ENCODE measurements around the gene SLC29A2. TPM values are rescaled to one million over a fixed set of nuclear protein-coding genes. Genes with fewer than 3 reads are reported as not detected.

SLC29A2 gene
- total and polyA plus RNA-seq, 2 donors from 2014 or later, result 10.4 to 17.5 TPM

DNA sequence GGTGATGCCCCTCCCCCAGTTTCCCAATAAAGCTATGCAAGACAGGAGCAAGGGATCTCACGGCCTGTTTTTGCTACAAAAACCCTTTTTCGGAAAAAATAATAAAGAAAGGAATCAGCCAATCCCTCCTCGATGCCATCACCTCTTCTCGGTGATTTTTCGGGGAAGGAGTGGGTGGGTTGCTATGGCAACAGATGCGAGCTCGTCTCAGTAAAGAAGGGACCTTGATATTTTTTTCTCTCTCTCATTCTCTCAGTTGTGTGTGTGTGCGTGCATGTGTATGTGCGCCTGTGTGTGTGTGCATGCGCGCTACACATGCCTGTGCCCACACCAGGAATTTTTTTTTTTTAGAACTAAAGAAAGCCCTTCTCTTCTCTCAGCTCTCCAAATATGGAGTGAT, 45.4 kb upstream of the SLC29A2 start:
- no peak overlapping the region for H3K4me3 ChIP-seq (ENCODE audit: low read length in 3 of 3)
- peaks cover 8% of the 10 kb centered on the region for H3K27me3 ChIP-seq (ENCODE audit: control insufficient read depth, insufficient read depth, low read length)
- FAIRE-seq (no peak), DNase-seq (no peak)
- H3K36me3 ChIP-seq (ENCODE audit: control insufficient read depth in 2 of 3, insufficient read depth in 3 of 3, low read length in 3 of 3), result no peaks in the 10 kb centered on the region
- no peak overlapping the region for H3K9ac ChIP-seq (ENCODE audit: low read length in 3 of 3)
- H3K9me3 ChIP-seq (ENCODE audit: control insufficient read depth in 2 of 3, insufficient read depth in 1 of 3, low read length in 3 of 3), result no peaks in the 10 kb centered on the region
- H3K4me1 ChIP-seq (ENCODE audit: control insufficient read depth in 2 of 3, insufficient read depth in 2 of 3, low read depth in 1 of 3, low read length in 3 of 3), result peaks cover 0 to 4% (median 0%) of the 10 kb centered on the region in 3 donors
- TF ChIP-seq, protein P1, sequence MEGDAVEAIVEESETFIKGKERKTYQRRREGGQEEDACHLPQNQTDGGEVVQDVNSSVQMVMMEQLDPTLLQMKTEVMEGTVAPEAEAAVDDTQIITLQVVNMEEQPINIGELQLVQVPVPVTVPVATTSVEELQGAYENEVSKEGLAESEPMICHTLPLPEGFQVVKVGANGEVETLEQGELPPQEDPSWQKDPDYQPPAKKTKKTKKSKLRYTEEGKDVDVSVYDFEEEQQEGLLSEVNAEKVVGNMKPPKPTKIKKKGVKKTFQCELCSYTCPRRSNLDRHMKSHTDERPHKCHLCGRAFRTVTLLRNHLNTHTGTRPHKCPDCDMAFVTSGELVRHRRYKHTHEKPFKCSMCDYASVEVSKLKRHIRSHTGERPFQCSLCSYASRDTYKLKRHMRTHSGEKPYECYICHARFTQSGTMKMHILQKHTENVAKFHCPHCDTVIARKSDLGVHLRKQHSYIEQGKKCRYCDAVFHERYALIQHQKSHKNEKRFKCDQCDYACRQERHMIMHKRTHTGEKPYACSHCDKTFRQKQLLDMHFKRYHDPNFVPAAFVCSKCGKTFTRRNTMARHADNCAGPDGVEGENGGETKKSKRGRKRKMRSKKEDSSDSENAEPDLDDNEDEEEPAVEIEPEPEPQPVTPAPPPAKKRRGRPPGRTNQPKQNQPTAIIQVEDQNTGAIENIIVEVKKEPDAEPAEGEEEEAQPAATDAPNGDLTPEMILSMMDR (IDR thresholded peaks at IDR 0.05; ENCODE audit: borderline replicate concordance, extremely low read depth, insufficient read depth), result no peak
- H3K27ac ChIP-seq (ENCODE audit: low read depth in 2 of 2, low read length in 2 of 2), result no peak overlapping the region
- intact Hi-C loops (cut with DNase I), result no loop called here

GRCh38 chr11:66415423-66415822, 43.9 kb upstream of the SLC29A2 start:
- no peak overlapping the region for H3K9ac ChIP-seq (ENCODE audit: low read length in 3 of 3)
- DNase-seq (no peak), FAIRE-seq (no peak)
- no peaks in the 10 kb centered on the region for H3K36me3 ChIP-seq (ENCODE audit: control insufficient read depth in 2 of 3, insufficient read depth in 3 of 3, low read length in 3 of 3)
- no peak overlapping the region for H3K4me3 ChIP-seq (ENCODE audit: low read length in 3 of 3)
- no peaks in the 10 kb centered on the region for H3K9me3 ChIP-seq (ENCODE audit: control insufficient read depth in 2 of 3, insufficient read depth in 1 of 3, low read length in 3 of 3)
- TF ChIP-seq, protein P1 (IDR thresholded peaks at IDR 0.05; ENCODE audit: borderline replicate concordance, extremely low read depth, insufficient read depth), result no peak
- H3K27ac ChIP-seq (ENCODE audit: low read depth in 2 of 2, low read length in 2 of 2), result no peak overlapping the region
- peaks cover 5% of the 10 kb centered on the region for H3K27me3 ChIP-seq (ENCODE audit: control insufficient read depth, insufficient read depth, low read length)
- intact Hi-C loops (cut with DNase I), result no loop called here
- H3K4me1 ChIP-seq (ENCODE audit: control insufficient read depth in 2 of 3, insufficient read depth in 2 of 3, low read depth in 1 of 3, low read length in 3 of 3), result peaks cover 0 to 2% (median 0%) of the 10 kb centered on the region in 3 donors

GRCh38 chr11:66414120-66414934, 42.8 kb upstream of the SLC29A2 start:
- TF ChIP-seq, protein P1 (IDR thresholded peaks at IDR 0.05; ENCODE audit: borderline replicate concordance, extremely low read depth, insufficient read depth), result no peak
- H3K27me3 ChIP-seq (ENCODE audit: control insufficient read depth, insufficient read depth, low read length), result peaks cover under 1% of the 10 kb centered on the region
- H3K27ac ChIP-seq (ENCODE audit: low read depth in 2 of 2, low read length in 2 of 2), result no peak overlapping the region
- FAIRE-seq, result no peak
- H3K36me3 ChIP-seq (ENCODE audit: control insufficient read depth in 2 of 3, insufficient read depth in 3 of 3, low read length in 3 of 3), result no peaks in the 10 kb centered on the region
- H3K9me3 ChIP-seq (ENCODE audit: control insufficient read depth in 2 of 3, insufficient read depth in 1 of 3, low read length in 3 of 3), result no peaks in the 10 kb centered on the region
- no peak for DNase-seq
- peaks cover 0 to 2% (median 0%) of the 10 kb centered on the region in 3 donors for H3K4me1 ChIP-seq (ENCODE audit: control insufficient read depth in 2 of 3, insufficient read depth in 2 of 3, low read depth in 1 of 3, low read length in 3 of 3)
- intact Hi-C loops (cut with DNase I), result no loop called here
- no peak overlapping the region for H3K9ac ChIP-seq (ENCODE audit: low read length in 3 of 3)
- H3K4me3 ChIP-seq (ENCODE audit: low read length in 3 of 3), result no peak overlapping the region

Measured in kidney (tissue), 14 donors.